Measurements from ENCODE around the gene EPAS1. TPM values are rescaled to one million over a fixed set of nuclear protein-coding genes. Genes with fewer than 3 reads are reported as not detected.

The EPAS1 gene
- total RNA-seq = 5.2 TPM

DNA sequence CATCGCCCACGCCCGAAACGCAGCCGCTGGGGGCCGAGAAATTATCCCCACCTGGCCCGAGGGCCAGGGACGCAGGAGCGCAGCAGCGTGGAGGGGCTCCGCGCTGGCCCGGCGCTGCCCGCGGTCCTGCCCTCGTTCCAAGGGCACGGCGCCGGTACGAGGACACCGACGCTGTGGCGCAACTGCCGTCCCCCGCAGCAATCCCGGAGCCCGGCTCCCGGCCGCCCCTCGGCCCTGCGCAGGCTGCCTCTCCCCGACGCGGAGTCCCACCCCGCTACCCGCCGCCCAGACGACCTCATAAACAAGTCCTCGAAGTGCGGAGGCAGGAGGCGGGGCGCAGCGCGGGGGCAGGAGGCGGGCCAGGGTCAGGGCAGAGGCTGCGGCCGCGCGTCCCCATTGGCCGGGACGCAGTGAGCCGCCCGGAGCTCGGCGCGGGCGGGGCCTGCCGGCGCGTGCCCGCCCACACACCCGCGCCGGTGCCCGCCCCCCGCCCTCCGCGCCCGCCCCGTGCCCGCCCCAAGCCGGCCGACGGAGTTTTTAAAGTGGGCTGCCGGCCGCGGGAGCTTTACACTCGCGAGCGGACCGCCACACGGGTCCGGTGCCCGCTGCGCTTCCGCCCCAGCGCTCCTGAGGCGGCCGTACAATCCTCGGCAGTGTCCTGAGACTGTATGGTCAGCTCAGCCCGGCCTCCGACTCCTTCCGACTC, at the start of gene EPAS1:
EPAS1 (plus strand) TSS at position 568 of the 706 bp plus-strand sequence. CDS start 505 bp downstream, outside the sequence.
- Histone ChIP-seq H3K4me1 (ENCODE audit: insufficient read depth, low read length) (peaks cover 37% of the 10 kb centered on the region), H3K4me3 (ENCODE audit: low read length) (peak within 1 kb of the TSS; percentile 59), H3K9me3 (ENCODE audit: low read depth, low read length) (no peaks in the 10 kb centered on the region), H3K27me3 (ENCODE audit: insufficient read depth, low read length) (peaks cover 54% of the 10 kb centered on the region)

DNA sequence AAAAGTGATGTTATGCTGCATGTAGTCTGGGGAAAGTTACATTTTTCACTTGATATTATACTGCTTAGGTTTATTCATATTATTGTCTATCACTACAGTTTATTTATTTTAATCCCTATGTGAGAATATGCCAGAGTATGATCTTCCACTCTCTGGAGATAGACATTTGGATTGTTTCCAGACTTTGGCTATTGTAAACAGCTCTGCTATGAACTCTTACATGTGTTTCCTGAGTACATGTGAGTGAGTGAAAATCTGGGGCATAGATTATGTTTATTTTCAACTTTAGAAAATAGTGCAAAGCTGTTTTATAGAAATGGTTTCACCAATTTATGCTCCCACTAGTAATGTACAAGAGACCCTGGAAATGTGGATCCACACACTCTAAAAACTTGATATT, 49.0 kb upstream of the EPAS1 start:
- H3K4me3 ChIP-seq (ENCODE audit: low read length) = no peak overlapping the region
- H3K27me3 ChIP-seq (ENCODE audit: insufficient read depth, low read length) = no peaks in the 10 kb centered on the region
- H3K9me3 ChIP-seq (ENCODE audit: low read depth, low read length) = no peaks in the 10 kb centered on the region
- H3K4me1 ChIP-seq (ENCODE audit: insufficient read depth, low read length) = no peaks in the 10 kb centered on the region

DNA sequence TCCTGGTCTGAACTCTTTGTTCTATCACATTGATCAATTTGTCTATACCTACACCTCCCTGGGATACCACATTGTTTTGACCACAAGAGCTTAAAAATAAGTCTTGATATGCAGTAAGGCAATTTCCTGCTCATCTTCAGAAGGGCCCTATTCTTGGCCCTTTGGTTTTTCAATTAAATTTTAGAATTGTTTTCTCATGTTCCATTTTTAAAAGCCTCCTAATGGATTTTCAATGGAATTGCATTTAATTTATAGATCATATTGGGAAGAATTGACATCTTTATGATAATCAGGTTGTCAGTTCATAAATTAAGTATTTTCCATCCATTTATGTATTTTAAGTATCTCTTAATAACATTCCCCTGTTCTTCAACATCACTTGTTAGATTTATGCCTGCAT, 47.6 kb upstream of the EPAS1 start:
- Histone ChIP-seq H3K4me3 (ENCODE audit: low read length) (no peak overlapping the region), H3K27me3 (ENCODE audit: insufficient read depth, low read length) (no peaks in the 10 kb centered on the region), H3K4me1 (ENCODE audit: insufficient read depth, low read length) (no peaks in the 10 kb centered on the region), H3K9me3 (ENCODE audit: low read depth, low read length) (no peaks in the 10 kb centered on the region)

DNA sequence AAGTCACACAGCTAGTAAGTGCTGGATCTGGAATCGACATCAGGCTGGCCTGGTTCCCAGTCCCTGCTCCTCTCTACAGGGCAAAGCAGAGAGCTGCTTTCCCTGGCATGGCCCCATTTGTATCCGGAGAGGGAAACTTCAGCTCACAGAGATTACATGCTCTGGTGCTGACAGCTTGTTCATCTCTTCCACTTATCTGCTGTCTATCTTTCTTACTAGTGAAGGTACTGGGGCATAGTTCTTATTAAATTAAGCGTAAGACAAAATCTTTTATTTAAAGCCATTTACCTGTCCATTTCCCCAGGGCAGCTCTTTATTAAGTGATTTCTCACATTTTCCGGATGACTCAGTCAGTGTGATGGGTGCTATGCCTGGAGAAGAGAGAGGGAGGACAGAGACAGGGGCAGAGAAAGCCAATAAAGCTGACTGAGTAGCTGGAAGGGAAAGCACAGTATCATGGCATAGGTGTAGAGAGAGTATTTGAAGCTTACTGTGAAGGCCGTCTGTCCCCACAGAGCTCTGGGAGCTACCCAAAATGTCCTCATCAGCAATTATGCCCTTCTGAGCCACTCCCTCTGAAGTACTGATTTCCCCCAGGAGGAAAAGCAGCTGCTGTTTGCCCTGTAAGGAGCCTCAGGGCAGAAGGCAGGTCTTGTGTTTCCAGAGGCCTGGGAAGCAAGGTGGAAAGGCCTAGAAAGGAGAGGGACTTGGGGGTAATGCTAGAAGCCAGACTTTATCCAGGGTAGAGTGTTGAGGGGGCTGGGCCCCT, 44.1 kb upstream of the EPAS1 start:
- Histone ChIP-seq H3K4me1 (ENCODE audit: insufficient read depth, low read length) (peaks cover 7% of the 10 kb centered on the region), H3K4me3 (ENCODE audit: low read length) (no peak overlapping the region), H3K9me3 (ENCODE audit: low read depth, low read length) (no peaks in the 10 kb centered on the region), H3K27me3 (ENCODE audit: insufficient read depth, low read length) (no peaks in the 10 kb centered on the region)

DNA sequence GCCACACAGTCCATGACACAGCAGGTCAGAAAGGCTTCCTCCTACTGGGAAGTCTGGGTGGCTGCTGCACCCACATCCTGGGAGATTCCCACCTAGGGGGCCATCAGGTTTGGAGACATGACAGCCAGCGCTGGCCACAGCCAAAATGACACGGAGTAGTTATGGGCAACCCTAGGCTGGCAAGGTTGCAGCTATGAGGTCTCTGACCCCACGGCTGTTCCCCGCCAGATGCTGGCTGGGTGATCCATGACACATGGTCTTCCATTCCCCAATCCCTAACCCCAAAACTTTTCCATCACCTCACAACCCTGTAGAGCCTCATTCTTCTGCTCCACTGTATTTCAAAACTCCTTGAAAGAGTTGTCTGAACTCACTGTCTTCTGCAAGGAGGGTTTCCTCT, 42.7 kb upstream of the EPAS1 start:
- Histone ChIP-seq H3K4me3 (ENCODE audit: low read length) (no peak overlapping the region), H3K4me1 (ENCODE audit: insufficient read depth, low read length) (peaks cover 8% of the 10 kb centered on the region), H3K27me3 (ENCODE audit: insufficient read depth, low read length) (no peaks in the 10 kb centered on the region), H3K9me3 (ENCODE audit: low read depth, low read length) (no peaks in the 10 kb centered on the region)

DNA sequence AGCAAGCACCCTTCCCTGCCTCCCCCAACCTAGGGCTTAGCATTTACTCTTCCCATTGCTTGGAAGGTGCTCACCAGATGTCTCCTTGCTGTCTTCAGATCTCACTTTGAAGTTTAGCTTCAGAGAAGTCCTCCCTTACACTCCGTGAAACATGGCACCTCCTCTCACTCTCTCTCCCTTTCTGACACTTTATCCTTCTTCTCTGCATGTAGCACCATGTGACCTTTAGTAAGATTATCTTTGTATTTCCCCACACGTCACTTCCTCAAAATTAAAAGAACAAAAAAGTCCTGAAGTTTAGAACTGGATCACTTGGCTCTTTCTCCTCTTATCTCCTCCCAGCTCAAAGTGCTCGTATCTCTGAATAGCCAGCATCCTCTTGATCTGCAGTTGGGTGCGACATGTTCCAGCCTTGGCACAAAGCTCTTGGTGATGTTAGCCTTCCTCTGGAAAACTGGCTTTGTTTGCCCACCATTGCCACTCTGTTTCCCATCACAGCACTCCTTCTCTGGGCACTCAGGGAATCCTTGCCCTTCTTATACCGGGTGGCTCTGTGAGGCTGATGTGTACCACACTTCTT, 40.6 kb upstream of the EPAS1 start:
- peaks cover 11% of the 10 kb centered on the region for H3K4me1 ChIP-seq (ENCODE audit: insufficient read depth, low read length)
- no peaks in the 10 kb centered on the region for H3K27me3 ChIP-seq (ENCODE audit: insufficient read depth, low read length)
- H3K9me3 ChIP-seq (ENCODE audit: low read depth, low read length) = no peaks in the 10 kb centered on the region
- H3K4me3 ChIP-seq (ENCODE audit: low read length) = no peak overlapping the region

DNA sequence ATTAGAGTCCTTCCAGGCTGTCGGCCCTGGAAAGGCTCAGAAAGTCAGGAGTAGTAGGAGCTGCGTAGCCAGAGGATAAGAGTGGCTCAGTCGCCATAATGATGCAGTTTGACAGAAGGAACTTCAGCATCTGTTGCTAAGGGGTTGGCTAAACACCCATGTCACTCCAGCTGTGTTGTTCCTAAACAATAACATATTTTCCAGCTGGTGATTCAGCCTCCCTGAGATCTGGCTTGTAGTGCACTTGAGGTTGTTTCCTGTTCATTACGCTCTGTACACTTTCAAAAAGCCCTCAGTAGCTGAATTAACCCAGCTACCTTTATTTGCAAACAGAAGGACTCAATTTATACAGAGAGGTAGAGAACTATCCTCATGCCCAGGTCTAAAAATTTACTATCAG, 39.7 kb upstream of the EPAS1 start:
- H3K4me1 ChIP-seq (ENCODE audit: insufficient read depth, low read length) = peaks cover 11% of the 10 kb centered on the region
- H3K27me3 ChIP-seq (ENCODE audit: insufficient read depth, low read length) = no peaks in the 10 kb centered on the region
- H3K9me3 ChIP-seq (ENCODE audit: low read depth, low read length) = no peaks in the 10 kb centered on the region
- H3K4me3 ChIP-seq (ENCODE audit: low read length) = no peak overlapping the region

DNA sequence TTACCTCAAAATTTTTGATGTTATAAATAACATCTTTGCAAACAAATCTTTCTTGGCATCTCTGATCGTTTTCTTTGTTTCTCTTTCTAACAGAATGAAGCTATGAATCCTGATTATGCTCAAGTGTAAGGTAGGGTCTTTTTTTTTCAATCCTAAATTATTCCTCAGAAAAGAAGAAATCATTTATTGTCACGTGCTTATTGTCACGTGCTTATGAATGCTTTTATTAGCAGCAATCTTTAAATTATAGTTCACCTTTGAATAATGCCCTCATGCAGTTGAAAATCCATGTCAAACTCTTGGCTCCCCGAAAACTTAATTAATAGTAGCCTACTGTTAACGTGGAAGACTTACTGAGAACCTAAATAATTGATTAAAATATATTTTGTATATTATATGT, 39.2 kb upstream of the EPAS1 start:
- Histone ChIP-seq H3K4me1 (ENCODE audit: insufficient read depth, low read length) (peaks cover 11% of the 10 kb centered on the region), H3K27me3 (ENCODE audit: insufficient read depth, low read length) (no peaks in the 10 kb centered on the region), H3K9me3 (ENCODE audit: low read depth, low read length) (no peaks in the 10 kb centered on the region), H3K4me3 (ENCODE audit: low read length) (no peak overlapping the region)

DNA sequence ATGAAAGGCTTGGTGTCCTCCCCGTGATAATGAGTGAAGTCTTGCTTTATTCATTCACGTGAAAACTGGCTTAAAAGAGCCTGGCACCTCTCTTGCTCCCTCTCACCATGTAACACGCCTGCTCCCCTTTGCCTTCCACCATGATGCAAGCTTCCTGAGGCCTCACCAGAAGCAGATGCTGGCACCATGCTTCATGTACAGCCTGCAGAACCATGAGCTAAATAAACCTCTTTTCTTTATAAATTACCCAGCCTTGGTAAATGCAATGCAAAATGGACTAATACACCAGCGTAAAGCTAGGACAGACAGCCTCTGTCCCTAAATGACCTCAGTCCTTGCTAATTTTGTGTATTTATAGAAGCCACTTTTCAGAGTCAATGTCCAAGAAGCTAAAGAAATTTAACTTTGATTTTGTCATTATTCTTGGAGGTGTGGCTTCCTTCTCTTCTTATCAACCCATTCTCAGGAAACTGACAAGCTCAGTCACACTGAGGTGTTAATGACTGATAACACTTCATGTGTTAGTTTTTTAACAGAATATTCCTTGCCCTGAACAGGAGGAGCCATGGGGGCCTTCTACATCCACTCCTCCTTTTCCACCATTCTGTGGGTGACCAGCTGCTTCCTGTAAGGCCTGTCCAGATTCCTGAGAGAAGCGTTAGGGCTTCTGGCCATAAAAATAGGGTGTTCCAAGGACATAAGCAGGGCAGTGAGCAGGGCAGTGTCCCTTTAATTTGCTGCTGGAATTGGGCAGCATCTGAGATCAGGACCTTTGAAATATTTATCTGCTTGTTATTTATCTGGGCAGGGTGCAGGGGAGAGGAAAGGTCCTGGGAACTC, 38.0 kb upstream of the EPAS1 start:
- H3K4me3 ChIP-seq (ENCODE audit: low read length) = no peak overlapping the region
- H3K27me3 ChIP-seq (ENCODE audit: insufficient read depth, low read length) = no peaks in the 10 kb centered on the region
- H3K9me3 ChIP-seq (ENCODE audit: low read depth, low read length) = no peaks in the 10 kb centered on the region
- H3K4me1 ChIP-seq (ENCODE audit: insufficient read depth, low read length) = peaks cover 11% of the 10 kb centered on the region

DNA sequence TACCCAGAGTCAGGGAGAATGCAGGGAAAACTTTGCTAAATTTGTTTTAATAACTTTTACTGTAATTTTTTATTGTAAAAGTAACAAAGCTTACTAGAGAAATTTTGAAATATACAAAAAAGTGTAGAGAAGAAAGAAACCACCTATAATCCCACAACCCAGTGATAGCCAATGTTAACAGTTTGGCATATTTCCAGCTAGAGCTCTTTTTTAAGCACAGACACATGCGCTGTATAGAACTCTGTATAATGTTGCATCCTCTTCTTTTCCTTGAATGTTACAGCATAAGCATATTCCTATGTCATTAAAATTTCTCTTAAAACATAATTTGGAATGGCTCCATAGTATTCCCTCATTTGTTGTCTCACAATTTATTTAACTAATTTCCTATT, 37.4 kb upstream of the EPAS1 start:
- no peak overlapping the region for H3K4me3 ChIP-seq (ENCODE audit: low read length)
- peaks cover 11% of the 10 kb centered on the region for H3K4me1 ChIP-seq (ENCODE audit: insufficient read depth, low read length)
- H3K27me3 ChIP-seq (ENCODE audit: insufficient read depth, low read length) = no peaks in the 10 kb centered on the region
- H3K9me3 ChIP-seq (ENCODE audit: low read depth, low read length) = no peaks in the 10 kb centered on the region

DNA sequence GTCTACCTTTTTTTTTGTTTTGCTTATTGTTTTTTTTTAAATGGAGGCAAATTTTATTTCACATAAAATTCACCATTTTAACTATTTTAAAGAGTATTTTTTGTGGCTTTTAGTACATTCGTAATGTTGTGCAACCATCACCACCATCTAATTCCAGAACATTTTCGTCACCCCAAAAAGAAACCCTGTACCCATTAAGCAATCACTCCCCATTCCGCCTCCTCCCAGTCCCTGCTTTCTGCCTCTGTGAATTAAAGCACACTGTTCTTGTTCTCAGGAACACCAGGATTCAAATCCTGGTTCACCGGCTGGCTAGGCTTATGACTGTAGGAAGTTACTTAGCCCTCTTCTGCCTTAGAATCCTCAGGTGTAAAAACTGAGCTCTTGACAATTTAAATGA, 36.9 kb upstream of the EPAS1 start:
- H3K4me3 ChIP-seq (ENCODE audit: low read length) = no peak overlapping the region
- no peaks in the 10 kb centered on the region for H3K27me3 ChIP-seq (ENCODE audit: insufficient read depth, low read length)
- H3K9me3 ChIP-seq (ENCODE audit: low read depth, low read length) = no peaks in the 10 kb centered on the region
- H3K4me1 ChIP-seq (ENCODE audit: insufficient read depth, low read length) = peaks cover 11% of the 10 kb centered on the region

DNA sequence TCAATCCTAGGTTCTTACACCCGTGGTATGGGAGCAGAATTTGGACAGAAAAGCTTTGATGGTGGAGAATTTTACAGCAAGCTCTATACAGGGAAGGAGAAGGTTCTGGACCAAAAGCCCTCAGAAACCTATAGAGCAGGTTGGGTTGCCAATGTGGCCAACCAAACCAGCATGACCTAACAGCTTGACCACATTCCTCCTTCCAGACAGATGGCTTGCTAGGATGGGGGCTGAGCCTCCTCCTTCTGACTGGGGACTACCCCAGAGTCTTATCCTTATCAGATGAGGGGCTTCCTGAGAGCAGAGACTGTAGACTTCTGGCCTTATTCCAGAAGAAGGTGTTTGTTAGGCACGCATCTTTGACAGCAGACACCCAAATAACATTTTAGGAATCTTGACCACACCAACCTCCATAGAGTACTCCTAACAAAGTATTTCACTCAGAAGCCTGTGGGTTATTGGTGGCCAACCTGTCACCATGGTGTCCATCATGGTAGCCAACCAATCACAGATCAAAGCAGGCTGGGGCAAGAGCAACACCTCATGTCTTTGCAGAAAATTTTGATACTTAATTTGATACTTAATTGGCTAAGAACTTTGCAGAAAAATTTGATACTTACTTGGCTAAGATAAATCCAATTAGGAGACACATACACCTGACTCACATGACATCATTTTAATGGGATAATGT, 34.8 kb upstream of the EPAS1 start:
- Histone ChIP-seq H3K4me1 (ENCODE audit: insufficient read depth, low read length) (peaks cover 4% of the 10 kb centered on the region), H3K9me3 (ENCODE audit: low read depth, low read length) (no peaks in the 10 kb centered on the region), H3K27me3 (ENCODE audit: insufficient read depth, low read length) (no peaks in the 10 kb centered on the region), H3K4me3 (ENCODE audit: low read length) (no peak overlapping the region)

DNA sequence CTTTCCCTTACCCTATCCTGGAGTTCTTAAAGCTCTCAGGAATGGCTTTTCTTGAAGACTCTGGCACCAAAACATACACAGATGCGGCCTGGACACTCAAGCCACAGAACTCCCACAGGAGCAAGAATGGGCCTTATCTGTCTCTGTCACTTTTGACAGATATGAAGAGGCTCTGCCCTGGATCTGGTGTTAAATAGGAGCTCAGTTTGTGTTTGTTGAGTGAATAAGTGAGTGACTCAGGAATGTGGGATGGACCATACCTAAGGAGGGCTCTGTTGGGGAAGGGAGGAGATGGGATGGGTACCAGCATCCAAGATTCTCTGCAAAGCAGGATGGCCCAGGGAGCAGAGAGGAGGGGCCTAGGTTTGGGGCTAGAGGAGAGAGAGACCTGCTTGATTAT, 33.9 kb upstream of the EPAS1 start:
- Histone ChIP-seq H3K27me3 (ENCODE audit: insufficient read depth, low read length) (no peaks in the 10 kb centered on the region), H3K9me3 (ENCODE audit: low read depth, low read length) (no peaks in the 10 kb centered on the region), H3K4me3 (ENCODE audit: low read length) (no peak overlapping the region), H3K4me1 (ENCODE audit: insufficient read depth, low read length) (peaks cover 7% of the 10 kb centered on the region)

DNA sequence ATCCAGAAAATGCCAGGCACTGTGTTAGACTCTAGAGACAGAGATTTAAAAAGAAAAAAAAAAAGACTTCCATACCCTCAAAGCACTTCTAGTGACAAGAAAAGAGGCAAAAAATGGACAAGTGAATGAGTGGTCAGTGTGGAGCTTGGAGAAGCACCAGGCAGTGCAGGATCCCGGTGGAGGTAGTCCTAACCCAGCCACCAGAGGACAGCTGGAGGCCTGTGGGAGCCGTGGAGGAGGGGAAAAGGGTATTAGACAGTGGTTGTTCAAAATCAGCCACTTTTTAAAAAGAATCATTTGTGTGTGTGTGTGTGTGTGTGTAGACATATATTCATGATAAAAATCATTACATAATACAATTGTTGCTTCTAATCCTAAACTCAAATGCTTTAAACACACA, 32.8 kb upstream of the EPAS1 start:
- Histone ChIP-seq H3K4me1 (ENCODE audit: insufficient read depth, low read length) (peaks cover 12% of the 10 kb centered on the region), H3K9me3 (ENCODE audit: low read depth, low read length) (no peaks in the 10 kb centered on the region), H3K27me3 (ENCODE audit: insufficient read depth, low read length) (no peaks in the 10 kb centered on the region), H3K4me3 (ENCODE audit: low read length) (no peak overlapping the region)

Data from mononuclear cell (primary cell).